ENCODE results near the gene TOX3. TPM values are rescaled to one million over a fixed set of nuclear protein-coding genes. Genes with fewer than 3 reads are reported as not detected.

The TOX3 gene
- polyA plus RNA-seq, 2 of the 4 experiments (the other 2 are of a cell fraction) = 0.10 to 2.2 TPM

- ATAC-seq = peak; percentile 17 to 62; a peak in 3 of 6 replicates
- Histone ChIP-seq H3K9me3 (no peaks in the 10 kb centered on the region), H3K4me2 (peak overlapping the region; percentile 99), H3K4me1 (peaks cover 9% of the 10 kb centered on the region), H3K4me3 (peak overlapping the region; percentile 62), H3K27ac (no peak overlapping the region; a peak in 1 of 6 replicates)
- no peak for FAIRE-seq
- POLR2A ChIA-PET = no interaction called here
- CTCF ChIA-PET = no interaction called here
- peak; percentile 49; the same call in 1 of the 2 replicates for TF ChIP-seq REST (IDR thresholded peaks at IDR 0.05)
- TF ChIP-seq JUN (IDR thresholded peaks at IDR 0.05) = no peak
- TF ChIP-seq BHLHE40 (IDR thresholded peaks at IDR 0.05; ENCODE audit: low read depth, low read length) = no peak
- DNase-seq (ENCODE audit: low read depth in 1 of 2, low spot score in 1 of 2) = no peak
- 10% methylated on average over 36 of the region's 36 CpGs for WGBS (ENCODE audit: missing lambda C conversion rate)
These were observed 1.6 kb downstream of the TOX3 start for GRCh38 chr16:52545222-52545897.

GRCh38 chr16:52544703-52545102, 2.2 kb downstream of the TOX3 start:
- POLR2A ChIA-PET = no interaction called here
- no peak overlapping the region; the same call in 1 of the 3 replicates for H3K4me2 ChIP-seq

GRCh38 chr16:52543654-52544053, 3.3 kb downstream of the TOX3 start:
- no peak for DNase-seq (ENCODE audit: low read depth in 1 of 2, low spot score in 1 of 2)

More at GRCh38 chr16:52544703-52545102, 2.2 kb downstream of the TOX3 start:
- TF ChIP-seq TP53 (CRISPR knock-in tag; IDR thresholded peaks at IDR 0.05) (no peak), SREBF2 (IDR thresholded peaks at IDR 0.05) (no peak), HOXB13 (CRISPR knock-in tag; IDR thresholded peaks at IDR 0.05; ENCODE audit: low read depth) (no peak), POLR2AphosphoS2 (conservative IDR thresholded peaks at IDR 0.05; ENCODE audit: low read length) (no peak), NFE2L2 (conservative IDR thresholded peaks at IDR 0.05; ENCODE audit: low read length) (no peak), TFCP2L1 (CRISPR knock-in tag; IDR thresholded peaks at IDR 0.05) (no peak)
- ATAC-seq (no peak), DNase-seq (ENCODE audit: low read depth in 1 of 2, low spot score in 1 of 2) (no peak), FAIRE-seq (no peak)
- Histone ChIP-seq H3K9me3 (no peaks in the 10 kb centered on the region), H3K27ac (no peak overlapping the region), H3K4me3 (no peak overlapping the region), H3K4me1 (peaks cover 9% of the 10 kb centered on the region)
- CTCF ChIA-PET = no interaction called here
- 82% methylated on average over 2 of the region's 2 CpGs for WGBS (ENCODE audit: missing lambda C conversion rate)

GRCh38 chr16:52540910-52541309, 6.0 kb downstream of the TOX3 start:
- no peak for DNase-seq (ENCODE audit: low read depth in 1 of 2, low spot score in 1 of 2)
- WGBS (ENCODE audit: missing lambda C conversion rate) = 66% methylated on average over 2 of the region's 2 CpGs
- H3K4me2 ChIP-seq = no peak overlapping the region
- H3K27ac ChIP-seq = no peak overlapping the region
- no peaks in the 10 kb centered on the region for H3K9me3 ChIP-seq
- ATAC-seq = no peak
- H3K4me1 ChIP-seq = peaks cover 7% of the 10 kb centered on the region
- H3K4me3 ChIP-seq = no peak overlapping the region
- POLR2A ChIA-PET = no interaction called here
- CTCF ChIA-PET = no interaction called here
- no peak for FAIRE-seq
- TF ChIP-seq ZNF302 (CRISPR knock-in tag; IDR thresholded peaks at IDR 0.05) (no peak), RNF2 (IDR thresholded peaks at IDR 0.05; ENCODE audit: borderline replicate concordance, low read depth) (no peak), POLR2AphosphoS2 (conservative IDR thresholded peaks at IDR 0.05; ENCODE audit: low read length) (no peak), NPAS2 (CRISPR knock-in tag; IDR thresholded peaks at IDR 0.05; ENCODE audit: borderline replicate concordance) (no peak), TP53 (CRISPR knock-in tag; IDR thresholded peaks at IDR 0.05) (no peak), EHF (CRISPR knock-in tag; IDR thresholded peaks at IDR 0.05) (no peak), JUNB (IDR thresholded peaks at IDR 0.05) (no peak), CTCF (IDR thresholded peaks at IDR 0.05) (no peak), POLR2A (IDR thresholded peaks at IDR 0.05; ENCODE audit: low read length) (no peak), ZC3H11A (IDR thresholded peaks at IDR 0.05) (no peak), FOSB (CRISPR knock-in tag; IDR thresholded peaks at IDR 0.05) (no peak), BHLHE40 (IDR thresholded peaks at IDR 0.05; ENCODE audit: low read depth, low read length) (no peak), CHD4 (IDR thresholded peaks at IDR 0.05; ENCODE audit: borderline replicate concordance) (no peak), MAFK (IDR thresholded peaks at IDR 0.05; ENCODE audit: partially characterized antibody) (no peak), TFCP2L1 (CRISPR knock-in tag; IDR thresholded peaks at IDR 0.05) (no peak), RFX5 (IDR thresholded peaks at IDR 0.05) (no peak), ESRRA (IDR thresholded peaks at IDR 0.05; ENCODE audit: borderline replicate concordance, low read length) (no peak)

More at GRCh38 chr16:52543654-52544053, 3.3 kb downstream of the TOX3 start:
- 51% methylated on average over 4 of the region's 4 CpGs for WGBS (ENCODE audit: missing lambda C conversion rate)
- CTCF ChIA-PET = no interaction called here
- Histone ChIP-seq H3K9me3 (no peaks in the 10 kb centered on the region), H3K4me1 (peaks cover 9% of the 10 kb centered on the region), H3K27ac (no peak overlapping the region), H3K4me2 (no peak overlapping the region), H3K4me3 (no peak overlapping the region)
- no peak for ATAC-seq
- no peak for FAIRE-seq
- POLR2A ChIA-PET = no interaction called here
- no peak for TF ChIP-seq BCL3 (IDR thresholded peaks at IDR 0.05)
